Liver (tissue), 9 donors: ENCODE results near the gene DISC1. TPM values are rescaled to one million over a fixed set of nuclear protein-coding genes. Genes with fewer than 3 reads are reported as not detected.

ENCODE experiments used
- DNase-seq: peaks from one replicate; pipeline ENCODE4 v3.0.0-alpha.2; 2017; ENCODE audit warnings: low spot score
- H3K27ac ChIP-seq, 2 donors: one replicate each; pipeline ENCODE4 v1.7.0; 2013; ENCODE audit warnings: inconsistent platforms in 2 of 2, low read length in 2 of 2, control low read depth in 1 of 2, low read depth in 1 of 2, mild to moderate bottlenecking in 1 of 2
- H3K27me3 ChIP-seq, 4 donors: one replicate each; pipeline versions ENCODE4 v1.6.1 to v1.7.0; 2013; ENCODE audit warnings: low read length in 3 of 4, inconsistent platforms in 1 of 4, mild to moderate bottlenecking in 1 of 4, moderate library complexity in 1 of 4; ENCODE audit not compliant: control insufficient read depth in 4 of 4, insufficient read depth in 4 of 4
- H3K36me3 ChIP-seq, 4 donors: one replicate each; pipeline versions ENCODE4 v1.6.1 to v1.7.0; 2013; ENCODE audit warnings: low read length in 3 of 4, mild to moderate bottlenecking in 3 of 4, low read depth in 1 of 4, moderate library complexity in 1 of 4; ENCODE audit not compliant: control insufficient read depth in 4 of 4, insufficient read depth in 3 of 4
- H3K4me1 ChIP-seq, 4 donors: one replicate each; pipeline versions ENCODE4 v1.6.1 to v1.7.0; 2013; ENCODE audit warnings: low read length in 3 of 4, mild to moderate bottlenecking in 3 of 4, moderate library complexity in 1 of 4; ENCODE audit not compliant: control insufficient read depth in 4 of 4, insufficient read depth in 4 of 4
- H3K4me3 ChIP-seq, 3 donors: one replicate each; pipeline versions ENCODE4 v1.6.1 to v1.7.0; 2013; ENCODE audit warnings: low read length in 3 of 3, control low read depth in 1 of 3, low read depth in 1 of 3, mild to moderate bottlenecking in 1 of 3
- H3K9ac ChIP-seq, 2 donors: one replicate each; pipeline ENCODE4 v1.7.0; 2013; ENCODE audit warnings: low read length in 2 of 2, mild to moderate bottlenecking in 2 of 2, moderate library complexity in 2 of 2, control low read depth in 1 of 2, low read depth in 1 of 2
- H3K9me3 ChIP-seq, 4 donors: one replicate each; pipeline versions ENCODE4 v1.6.1 to v1.7.0; 2013; ENCODE audit warnings: low read length in 3 of 4; ENCODE audit not compliant: control insufficient read depth in 4 of 4
- EGR1 ChIP-seq, 2 donors: IDR thresholded peaks; 2 replicates each; pipeline ENCODE4 v1.6.1; 2016 to 2018; ENCODE audit warnings: antibody characterized with exemption in 2 of 2, low read depth in 2 of 2
- FOXA1 ChIP-seq: IDR thresholded peaks from 2 replicates; pipeline ENCODE4 v1.6.1; 2016; ENCODE audit warnings: antibody characterized with exemption
- FOXA2 ChIP-seq: IDR thresholded peaks from 2 replicates; pipeline ENCODE4 v1.6.1; 2016; ENCODE audit warnings: antibody characterized with exemption
- GABPA ChIP-seq, 2 donors: IDR thresholded peaks in 1 of 2; conservative IDR thresholded peaks in 1 of 2; 2 replicates each; pipeline ENCODE4 v1.6.1; 2016; ENCODE audit warnings: antibody characterized with exemption in 2 of 2, mild to moderate bottlenecking in 1 of 2, moderate library complexity in 1 of 2
- HNF4A ChIP-seq, 2 donors: conservative IDR thresholded peaks; 2 replicates each; pipeline ENCODE4 v1.6.1; 2016; ENCODE audit warnings: antibody characterized with exemption in 2 of 2, mild to moderate bottlenecking in 2 of 2
- HNF4G ChIP-seq: IDR thresholded peaks from 2 replicates; pipeline ENCODE4 v1.6.1; 2016; ENCODE audit warnings: antibody characterized with exemption
- JUND ChIP-seq, 2 donors: IDR thresholded peaks; 2 replicates each; pipeline ENCODE4 v1.6.1; 2016; ENCODE audit warnings: antibody characterized with exemption in 2 of 2
- NR2F2 ChIP-seq: IDR thresholded peaks from 2 replicates; pipeline ENCODE4 v1.6.1; 2016; ENCODE audit warnings: antibody characterized with exemption
- RAD21 ChIP-seq, 2 donors: IDR thresholded peaks; 2 replicates each; pipeline ENCODE4 v1.6.1; 2016; ENCODE audit warnings: antibody characterized with exemption in 2 of 2, mild to moderate bottlenecking in 2 of 2
- RXRA ChIP-seq, 2 donors: IDR thresholded peaks; 2 replicates each; pipeline ENCODE4 v1.6.1; 2017 to 2018; ENCODE audit warnings: antibody characterized with exemption in 2 of 2, mild to moderate bottlenecking in 1 of 2
- SP1 ChIP-seq: IDR thresholded peaks from 2 replicates; pipeline ENCODE4 v1.6.1; 2018; ENCODE audit warnings: antibody characterized with exemption, mild to moderate bottlenecking
- TAF1 ChIP-seq: conservative IDR thresholded peaks from 2 replicates; pipeline ENCODE4 v1.6.1; 2016; ENCODE audit warnings: antibody characterized with exemption, mild to moderate bottlenecking
- YY1 ChIP-seq: IDR thresholded peaks from 2 replicates; pipeline ENCODE4 v1.6.1; 2016; ENCODE audit warnings: antibody characterized with exemption, mild to moderate bottlenecking
- WGBS: extraction: QIAGEN DNeasy Blood & Tissue Kit; methylation state at CpG from one replicate; pipeline ENCODE4 v1.1.7; 2013; 5-methylcytosine and 5-hydroxymethylcytosine counted together
- polyA plus RNA-seq, 2 donors: library from polyadenylated mRNA; stranded (reverse) in 1 of 2; unstranded in 1 of 2; fragments of 200-250 nt in 1 of 2; fragments of >200 nt in 1 of 2; fragmentation: Nextera tagmentation in 1 of 2; extraction: Ambion mirVana in 1 of 2; gene quantifications; one replicate each; pipeline versions ENCODE4 v1.2.1 to v1.2.3, GENCODE V29; 2013 to 2015
- total RNA-seq, 2 donors: library from RNA; depleted of rRNA; stranded (reverse); fragments of >200 nt; gene quantifications; one replicate each; pipeline ENCODE4 v1.2.3, GENCODE V29; 2014
- TF ChIP-seq, protein P1 (sequence below): IDR thresholded peaks from 2 replicates; pipeline ENCODE4 v1.6.1; 2016; ENCODE audit warnings: antibody characterized with exemption
- TF ChIP-seq, protein P2 (sequence below): IDR thresholded peaks from 2 replicates; pipeline ENCODE4 v1.6.1; 2016; ENCODE audit warnings: antibody characterized with exemption
- TF ChIP-seq, protein P3 (sequence below): fragments of 150-350 bp; IDR thresholded peaks from 2 replicates; pipeline ENCODE4 v1.5.1; 2017; ENCODE audit warnings: improper control_type of control experiment, low read depth, low read length; ENCODE audit not compliant: missing input control
- TF ChIP-seq, protein P4 (sequence below): IDR thresholded peaks from 2 replicates; pipeline ENCODE4 v1.6.1; 2016; ENCODE audit warnings: antibody characterized with exemption
- TF ChIP-seq, protein P5 (sequence below): IDR thresholded peaks from 2 replicates; pipeline ENCODE4 v1.6.1; 2016; ENCODE audit warnings: antibody characterized with exemption, mild to moderate bottlenecking
- donor health status: healthy.
- donor health status: healthy.
- donor health status: healthy.
- donor health status: healthy.
- donor health status: healthy.

The DISC1 gene
- total and polyA plus RNA-seq, 4 donors, result 0.45 to 6.3 (median 2.3) TPM

DNA sequence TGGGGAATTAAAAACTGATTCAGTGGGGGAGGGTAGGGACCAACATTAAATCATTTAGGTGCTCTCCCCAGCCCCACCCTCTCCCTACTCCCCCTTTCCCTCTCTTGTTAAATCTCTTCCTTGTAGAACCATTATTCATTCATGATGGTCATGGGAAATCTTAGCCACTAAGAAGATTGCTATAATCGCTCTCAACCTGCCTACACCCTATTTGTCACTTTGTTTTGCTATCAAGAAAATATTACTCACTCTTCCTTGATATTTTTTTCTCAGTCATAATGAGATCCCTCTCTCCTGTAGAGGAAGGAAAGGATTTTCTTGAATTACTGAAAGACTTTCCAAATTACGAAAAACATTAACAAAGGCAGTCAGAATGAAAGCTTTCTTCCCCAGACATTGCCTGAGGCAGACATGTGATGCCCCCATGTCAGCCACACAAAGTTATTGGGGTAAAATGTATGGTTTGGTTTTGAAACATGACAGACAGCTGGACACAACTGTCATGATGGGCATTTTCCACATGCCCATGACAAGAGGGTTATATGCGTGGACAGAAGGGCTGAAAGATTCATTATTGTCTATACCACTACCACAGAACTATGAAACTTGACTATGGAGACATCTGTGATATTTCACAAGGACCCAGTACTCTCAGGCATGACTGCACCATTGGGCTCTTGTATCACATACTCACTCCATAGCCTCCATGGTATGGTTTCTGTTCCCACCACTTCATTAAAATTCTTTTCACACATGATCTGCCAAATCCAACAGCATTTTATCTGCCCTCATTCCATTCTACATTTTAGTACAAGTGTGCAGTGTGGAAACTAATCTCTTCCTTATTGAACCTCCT lies 420.1 kb downstream of the DISC1 start:
- Histone ChIP-seq H3K36me3 (no peaks in the 10 kb centered on the region), H3K4me1 (no peaks in the 10 kb centered on the region), H3K27ac (no peak overlapping the region), H3K9ac (no peak overlapping the region), H3K9me3 (no peaks in the 10 kb centered on the region), H3K4me3 (no peak overlapping the region), H3K27me3 (no peaks in the 10 kb centered on the region)
- no peak for DNase-seq
- 82% methylated on average over 3 of the region's 3 CpGs for WGBS
- TF ChIP-seq, protein P1, sequence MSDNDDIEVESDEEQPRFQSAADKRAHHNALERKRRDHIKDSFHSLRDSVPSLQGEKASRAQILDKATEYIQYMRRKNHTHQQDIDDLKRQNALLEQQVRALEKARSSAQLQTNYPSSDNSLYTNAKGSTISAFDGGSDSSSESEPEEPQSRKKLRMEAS, result no peak
- no peak for TF ChIP-seq RXRA (IDR thresholded peaks at IDR 0.05)
- TF ChIP-seq SP1, result no peak
- TF ChIP-seq JUND (IDR thresholded peaks at IDR 0.05), result no peak
- no peak for TF ChIP-seq FOXA2
- no peak for TF ChIP-seq YY1
- TF ChIP-seq, protein P2, sequence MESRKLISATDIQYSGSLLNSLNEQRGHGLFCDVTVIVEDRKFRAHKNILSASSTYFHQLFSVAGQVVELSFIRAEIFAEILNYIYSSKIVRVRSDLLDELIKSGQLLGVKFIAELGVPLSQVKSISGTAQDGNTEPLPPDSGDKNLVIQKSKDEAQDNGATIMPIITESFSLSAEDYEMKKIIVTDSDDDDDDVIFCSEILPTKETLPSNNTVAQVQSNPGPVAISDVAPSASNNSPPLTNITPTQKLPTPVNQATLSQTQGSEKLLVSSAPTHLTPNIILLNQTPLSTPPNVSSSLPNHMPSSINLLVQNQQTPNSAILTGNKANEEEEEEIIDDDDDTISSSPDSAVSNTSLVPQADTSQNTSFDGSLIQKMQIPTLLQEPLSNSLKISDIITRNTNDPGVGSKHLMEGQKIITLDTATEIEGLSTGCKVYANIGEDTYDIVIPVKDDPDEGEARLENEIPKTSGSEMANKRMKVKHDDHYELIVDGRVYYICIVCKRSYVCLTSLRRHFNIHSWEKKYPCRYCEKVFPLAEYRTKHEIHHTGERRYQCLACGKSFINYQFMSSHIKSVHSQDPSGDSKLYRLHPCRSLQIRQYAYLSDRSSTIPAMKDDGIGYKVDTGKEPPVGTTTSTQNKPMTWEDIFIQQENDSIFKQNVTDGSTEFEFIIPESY, result no peak
- TF ChIP-seq RAD21 (IDR thresholded peaks at IDR 0.05), result no peak
- TF ChIP-seq TAF1, result no peak
- no peak for TF ChIP-seq EGR1 (IDR thresholded peaks at IDR 0.05; ENCODE audit: low read depth in 2 of 2)
- TF ChIP-seq FOXA1, result no peak
- no peak for TF ChIP-seq HNF4G
- TF ChIP-seq, protein P3, sequence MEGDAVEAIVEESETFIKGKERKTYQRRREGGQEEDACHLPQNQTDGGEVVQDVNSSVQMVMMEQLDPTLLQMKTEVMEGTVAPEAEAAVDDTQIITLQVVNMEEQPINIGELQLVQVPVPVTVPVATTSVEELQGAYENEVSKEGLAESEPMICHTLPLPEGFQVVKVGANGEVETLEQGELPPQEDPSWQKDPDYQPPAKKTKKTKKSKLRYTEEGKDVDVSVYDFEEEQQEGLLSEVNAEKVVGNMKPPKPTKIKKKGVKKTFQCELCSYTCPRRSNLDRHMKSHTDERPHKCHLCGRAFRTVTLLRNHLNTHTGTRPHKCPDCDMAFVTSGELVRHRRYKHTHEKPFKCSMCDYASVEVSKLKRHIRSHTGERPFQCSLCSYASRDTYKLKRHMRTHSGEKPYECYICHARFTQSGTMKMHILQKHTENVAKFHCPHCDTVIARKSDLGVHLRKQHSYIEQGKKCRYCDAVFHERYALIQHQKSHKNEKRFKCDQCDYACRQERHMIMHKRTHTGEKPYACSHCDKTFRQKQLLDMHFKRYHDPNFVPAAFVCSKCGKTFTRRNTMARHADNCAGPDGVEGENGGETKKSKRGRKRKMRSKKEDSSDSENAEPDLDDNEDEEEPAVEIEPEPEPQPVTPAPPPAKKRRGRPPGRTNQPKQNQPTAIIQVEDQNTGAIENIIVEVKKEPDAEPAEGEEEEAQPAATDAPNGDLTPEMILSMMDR, result no peak
- TF ChIP-seq, protein P4, sequence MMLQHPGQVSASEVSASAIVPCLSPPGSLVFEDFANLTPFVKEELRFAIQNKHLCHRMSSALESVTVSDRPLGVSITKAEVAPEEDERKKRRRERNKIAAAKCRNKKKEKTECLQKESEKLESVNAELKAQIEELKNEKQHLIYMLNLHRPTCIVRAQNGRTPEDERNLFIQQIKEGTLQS, result no peak
- no peak for TF ChIP-seq HNF4A (conservative IDR thresholded peaks at IDR 0.05)
- TF ChIP-seq, protein P5, sequence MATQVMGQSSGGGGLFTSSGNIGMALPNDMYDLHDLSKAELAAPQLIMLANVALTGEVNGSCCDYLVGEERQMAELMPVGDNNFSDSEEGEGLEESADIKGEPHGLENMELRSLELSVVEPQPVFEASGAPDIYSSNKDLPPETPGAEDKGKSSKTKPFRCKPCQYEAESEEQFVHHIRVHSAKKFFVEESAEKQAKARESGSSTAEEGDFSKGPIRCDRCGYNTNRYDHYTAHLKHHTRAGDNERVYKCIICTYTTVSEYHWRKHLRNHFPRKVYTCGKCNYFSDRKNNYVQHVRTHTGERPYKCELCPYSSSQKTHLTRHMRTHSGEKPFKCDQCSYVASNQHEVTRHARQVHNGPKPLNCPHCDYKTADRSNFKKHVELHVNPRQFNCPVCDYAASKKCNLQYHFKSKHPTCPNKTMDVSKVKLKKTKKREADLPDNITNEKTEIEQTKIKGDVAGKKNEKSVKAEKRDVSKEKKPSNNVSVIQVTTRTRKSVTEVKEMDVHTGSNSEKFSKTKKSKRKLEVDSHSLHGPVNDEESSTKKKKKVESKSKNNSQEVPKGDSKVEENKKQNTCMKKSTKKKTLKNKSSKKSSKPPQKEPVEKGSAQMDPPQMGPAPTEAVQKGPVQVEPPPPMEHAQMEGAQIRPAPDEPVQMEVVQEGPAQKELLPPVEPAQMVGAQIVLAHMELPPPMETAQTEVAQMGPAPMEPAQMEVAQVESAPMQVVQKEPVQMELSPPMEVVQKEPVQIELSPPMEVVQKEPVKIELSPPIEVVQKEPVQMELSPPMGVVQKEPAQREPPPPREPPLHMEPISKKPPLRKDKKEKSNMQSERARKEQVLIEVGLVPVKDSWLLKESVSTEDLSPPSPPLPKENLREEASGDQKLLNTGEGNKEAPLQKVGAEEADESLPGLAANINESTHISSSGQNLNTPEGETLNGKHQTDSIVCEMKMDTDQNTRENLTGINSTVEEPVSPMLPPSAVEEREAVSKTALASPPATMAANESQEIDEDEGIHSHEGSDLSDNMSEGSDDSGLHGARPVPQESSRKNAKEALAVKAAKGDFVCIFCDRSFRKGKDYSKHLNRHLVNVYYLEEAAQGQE, result no peak
- no peak for TF ChIP-seq GABPA (IDR thresholded peaks at IDR 0.05 in 1 of 2, conservative IDR thresholded peaks at IDR 0.05 in 1 of 2)
- no peak for TF ChIP-seq NR2F2
